ENCODE results near the gene ADISSP. TPM values are rescaled to one million over a fixed set of nuclear protein-coding genes. Genes with fewer than 3 reads are reported as not detected.

ADISSP gene
- 14.8 TPM for total RNA-seq
- polyA plus RNA-seq: 10 to 100 TPM; 19.3 to 25.5 (median 22.1) TPM

- DNase-seq: peak; percentile 94 to 99 (median 96)
- H3K27me3 ChIP-seq (ENCODE audit: control insufficient read depth, insufficient read depth, low read length): no peaks in the 10 kb centered on the region
- Mint-ChIP-seq H3K27ac (peak within 1 kb of the TSS; percentile 88 to 97 (median 94)), H3K9me3 (peaks cover 0 to 2% (median 0%) of the 10 kb centered on the region in 7 donors), H3K36me3 (no peaks in the 10 kb centered on the region), H3K4me3 (peak within 1 kb of the TSS; percentile 92 to 96 (median 93)), H3K27me3 (peaks cover 4% of the 10 kb centered on the region), H3K4me1 (peaks cover 0 to 30% (median 8%) of the 10 kb centered on the region in 4 donors)
- peak within 1 kb of the TSS; percentile 99 for H3K27ac ChIP-seq (ENCODE audit: insufficient read depth, low read length, poor library complexity, severe bottlenecking)
- H3K4me1 ChIP-seq (ENCODE audit: control insufficient read depth, insufficient read depth, low read length, poor library complexity, severe bottlenecking): peaks cover 24% of the 10 kb centered on the region
- H3K9me3 ChIP-seq (ENCODE audit: control insufficient read depth in 2 of 2, low read length in 2 of 2): no peaks in the 10 kb centered on the region
- ATAC-seq (ENCODE audit: low read depth in 2 of 2): peak; percentile 89
- no peaks in the 10 kb centered on the region for H3K36me3 ChIP-seq (ENCODE audit: control insufficient read depth, insufficient read depth, low read length)
- peak within 1 kb of the TSS; percentile 62 for H3K4me3 ChIP-seq (ENCODE audit: low read depth, low read length)
Measured at GRCh38 chr20:3767427-3768341, at the start of gene ADISSP. Gene ADISSP, minus strand, starts transcription at chr20:3767753. Its CDS starts 7,653 bp downstream, at chr20:3760100.

GRCh38 chr20:3815703-3816315 is 48.3 kb upstream of the ADISSP start:
- Histone ChIP-seq H3K4me3 (ENCODE audit: low read depth, low read length) (peak overlapping the region; percentile 51), H3K9me3 (ENCODE audit: control insufficient read depth in 2 of 2, low read length in 2 of 2) (no peaks in the 10 kb centered on the region), H3K4me1 (ENCODE audit: control insufficient read depth, insufficient read depth, low read length, poor library complexity, severe bottlenecking) (peaks cover 84% of the 10 kb centered on the region), H3K27me3 (ENCODE audit: control insufficient read depth, insufficient read depth, low read length) (no peaks in the 10 kb centered on the region), H3K36me3 (ENCODE audit: control insufficient read depth, insufficient read depth, low read length) (no peaks in the 10 kb centered on the region), H3K27ac (ENCODE audit: insufficient read depth, low read length, poor library complexity, severe bottlenecking) (peak overlapping the region; percentile 95)
- ATAC-seq (ENCODE audit: low read depth in 2 of 2) (peak in 1 of 2 donors; percentile 10), DNase-seq (peak in 2 of 3 donors; percentile 50 to 87)
- Mint-ChIP-seq H3K36me3 (no peaks in the 10 kb centered on the region), H3K27me3 (no peaks in the 10 kb centered on the region), H3K4me1 (peaks cover 17 to 85% (median 58%) of the 10 kb centered on the region in 4 donors), H3K4me3 (peak overlapping the region; percentile 7 to 89 (median 84)), H3K9me3 (peaks cover 0 to 2% (median 0%) of the 10 kb centered on the region in 7 donors), H3K27ac (peak overlapping the region; percentile 84 to 99 (median 90))

DNA sequence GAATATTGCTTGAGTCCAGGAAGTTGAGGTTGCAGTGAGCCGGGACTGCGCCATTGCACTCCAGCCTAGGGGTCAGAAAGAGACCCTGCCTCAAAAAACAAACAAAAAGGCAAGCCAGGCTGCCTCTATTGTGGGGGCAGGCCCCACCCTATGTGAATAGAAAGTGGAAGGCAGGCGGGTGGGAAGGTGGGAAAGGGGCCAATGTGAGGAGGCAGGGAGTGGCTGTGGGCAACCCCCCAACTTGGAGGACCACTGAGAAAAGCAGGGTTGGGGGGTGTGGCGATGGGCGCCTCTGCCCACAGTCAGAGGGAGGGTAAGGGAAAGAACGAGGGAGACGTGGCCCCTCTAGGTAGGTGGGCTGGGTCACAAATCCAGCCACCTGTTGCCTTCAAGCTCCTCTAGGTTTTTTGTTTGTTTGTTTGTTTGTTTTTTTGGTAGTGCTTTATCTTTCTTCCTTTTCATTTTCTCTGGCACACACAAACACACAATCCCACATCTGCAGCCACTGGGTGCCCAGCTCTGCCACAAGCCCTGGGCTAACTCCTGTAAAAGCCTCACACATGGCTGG is 47.5 kb upstream of the ADISSP start:
- Mint-ChIP-seq H3K27ac (peak overlapping the region; percentile 84 to 99 (median 90)), H3K27me3 (no peaks in the 10 kb centered on the region), H3K4me1 (peaks cover 15 to 89% (median 60%) of the 10 kb centered on the region in 4 donors), H3K4me3 (peak overlapping the region in 3 of 4 donors; percentile 79 to 89 (median 85)), H3K36me3 (no peaks in the 10 kb centered on the region), H3K9me3 (peaks cover 0 to 2% (median 0%) of the 10 kb centered on the region in 7 donors)
- no peaks in the 10 kb centered on the region for H3K36me3 ChIP-seq (ENCODE audit: control insufficient read depth, insufficient read depth, low read length)
- DNase-seq: no peak
- no peaks in the 10 kb centered on the region for H3K9me3 ChIP-seq (ENCODE audit: control insufficient read depth in 2 of 2, low read length in 2 of 2)
- H3K4me1 ChIP-seq (ENCODE audit: control insufficient read depth, insufficient read depth, low read length, poor library complexity, severe bottlenecking): peaks cover 89% of the 10 kb centered on the region
- H3K4me3 ChIP-seq (ENCODE audit: low read depth, low read length): no peak overlapping the region
- H3K27me3 ChIP-seq (ENCODE audit: control insufficient read depth, insufficient read depth, low read length): no peaks in the 10 kb centered on the region
- no peak for ATAC-seq (ENCODE audit: low read depth in 2 of 2)
- H3K27ac ChIP-seq (ENCODE audit: insufficient read depth, low read length, poor library complexity, severe bottlenecking): peak overlapping the region; percentile 95

DNA sequence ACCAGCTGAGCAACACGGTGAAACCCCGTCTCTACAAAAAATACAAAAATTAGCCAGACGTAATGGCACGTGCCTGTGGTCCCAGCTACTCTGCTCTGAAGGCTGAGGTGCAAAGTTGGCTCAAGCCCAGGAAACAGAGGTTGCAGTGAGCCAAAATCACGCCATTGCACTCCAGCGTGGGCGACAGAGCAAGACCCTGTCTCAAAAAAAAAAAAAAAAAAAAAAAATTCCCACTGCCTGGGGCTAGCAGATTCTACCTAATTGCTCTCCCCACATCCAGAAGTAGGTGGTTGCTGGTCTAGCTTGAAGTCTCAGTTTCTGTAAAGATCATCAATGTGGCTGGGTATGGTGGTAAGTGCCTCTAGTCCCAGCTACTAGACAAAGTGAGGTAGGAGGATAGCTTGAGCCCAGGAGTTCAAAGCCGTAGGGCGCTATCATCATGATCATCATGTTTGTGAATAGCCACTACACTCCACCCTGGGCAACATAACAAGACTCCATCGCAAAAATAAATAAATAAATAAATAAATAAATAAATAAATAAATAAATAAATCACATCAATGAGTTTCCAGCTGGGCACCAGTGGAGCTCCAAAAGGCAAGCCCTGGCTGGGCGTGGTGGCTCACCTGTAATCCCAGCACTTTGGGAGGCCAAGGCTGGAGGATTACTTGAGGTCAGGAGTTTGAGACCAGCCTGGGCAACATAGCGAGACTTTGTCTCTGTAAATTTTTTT is 46.5 kb upstream of the ADISSP start:
- no peaks in the 10 kb centered on the region for H3K36me3 Mint-ChIP-seq
- DNase-seq (no peak), ATAC-seq (ENCODE audit: low read depth in 2 of 2) (no peak)
- Histone ChIP-seq H3K36me3 (ENCODE audit: control insufficient read depth, insufficient read depth, low read length) (no peaks in the 10 kb centered on the region), H3K27ac (ENCODE audit: insufficient read depth, low read length, poor library complexity, severe bottlenecking) (peak overlapping the region; percentile 95), H3K4me1 (ENCODE audit: control insufficient read depth, insufficient read depth, low read length, poor library complexity, severe bottlenecking) (peaks cover 84% of the 10 kb centered on the region), H3K4me3 (ENCODE audit: low read depth, low read length) (no peak overlapping the region), H3K27me3 (ENCODE audit: control insufficient read depth, insufficient read depth, low read length) (no peaks in the 10 kb centered on the region), H3K9me3 (ENCODE audit: control insufficient read depth in 2 of 2, low read length in 2 of 2) (no peaks in the 10 kb centered on the region)
- no peaks in the 10 kb centered on the region for H3K27me3 Mint-ChIP-seq
- H3K4me1 Mint-ChIP-seq: peaks cover 15 to 84% (median 56%) of the 10 kb centered on the region in 4 donors
- peak overlapping the region; percentile 38 to 94 (median 90) for H3K4me3 Mint-ChIP-seq
- H3K9me3 Mint-ChIP-seq: peaks cover 0 to 2% (median 0%) of the 10 kb centered on the region in 7 donors
- H3K27ac Mint-ChIP-seq: peak overlapping the region; percentile 92 to 99 (median 94)

GRCh38 chr20:3812975-3813847 is 45.7 kb upstream of the ADISSP start:
- H3K4me3 ChIP-seq (ENCODE audit: low read depth, low read length): peak overlapping the region; percentile 37
- H3K27me3 ChIP-seq (ENCODE audit: control insufficient read depth, insufficient read depth, low read length): no peaks in the 10 kb centered on the region
- H3K9me3 ChIP-seq (ENCODE audit: control insufficient read depth in 2 of 2, low read length in 2 of 2): no peaks in the 10 kb centered on the region
- Mint-ChIP-seq H3K4me3 (peak overlapping the region; percentile 71 to 94 (median 90)), H3K4me1 (peaks cover 15 to 82% (median 54%) of the 10 kb centered on the region in 4 donors), H3K27ac (peak overlapping the region; percentile 92 to 99 (median 94)), H3K36me3 (no peaks in the 10 kb centered on the region), H3K27me3 (no peaks in the 10 kb centered on the region), H3K9me3 (peaks cover 0 to 2% (median 0%) of the 10 kb centered on the region in 7 donors)
- H3K4me1 ChIP-seq (ENCODE audit: control insufficient read depth, insufficient read depth, low read length, poor library complexity, severe bottlenecking): peaks cover 76% of the 10 kb centered on the region
- peak overlapping the region; percentile 95 for H3K27ac ChIP-seq (ENCODE audit: insufficient read depth, low read length, poor library complexity, severe bottlenecking)
- H3K36me3 ChIP-seq (ENCODE audit: control insufficient read depth, insufficient read depth, low read length): no peaks in the 10 kb centered on the region
- ATAC-seq (ENCODE audit: low read depth in 2 of 2) (no peak), DNase-seq (no peak)

DNA sequence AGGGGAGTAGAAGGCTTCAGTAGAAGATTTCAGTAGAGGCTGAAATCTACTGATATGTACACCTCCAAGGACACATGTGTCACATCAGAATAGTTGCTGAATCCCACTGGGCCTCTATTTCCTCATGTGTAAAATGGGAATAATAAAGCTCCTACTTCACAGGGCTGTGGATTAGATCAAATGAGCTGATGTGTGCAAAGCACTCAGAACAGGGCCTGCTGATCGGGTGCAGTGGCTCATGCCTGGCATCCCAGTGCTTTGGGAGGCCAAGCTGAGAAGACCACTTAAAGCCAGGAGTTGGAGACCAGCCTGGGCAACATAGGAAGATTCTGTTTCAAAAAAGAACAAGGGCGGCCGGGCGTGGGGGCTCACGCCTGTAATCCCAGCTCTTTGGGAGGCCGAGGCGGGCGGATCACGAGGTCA is 44.7 kb upstream of the ADISSP start:
- H3K4me1 Mint-ChIP-seq: peaks cover 15 to 85% (median 57%) of the 10 kb centered on the region in 4 donors
- H3K27me3 Mint-ChIP-seq: no peaks in the 10 kb centered on the region
- H3K27ac Mint-ChIP-seq: peak overlapping the region; percentile 94 to 99 (median 95)
- ATAC-seq (ENCODE audit: low read depth in 2 of 2): no peak
- no peak for DNase-seq
- Histone ChIP-seq H3K27me3 (ENCODE audit: control insufficient read depth, insufficient read depth, low read length) (no peaks in the 10 kb centered on the region), H3K27ac (ENCODE audit: insufficient read depth, low read length, poor library complexity, severe bottlenecking) (peak overlapping the region; percentile 95), H3K4me1 (ENCODE audit: control insufficient read depth, insufficient read depth, low read length, poor library complexity, severe bottlenecking) (peaks cover 80% of the 10 kb centered on the region), H3K36me3 (ENCODE audit: control insufficient read depth, insufficient read depth, low read length) (no peaks in the 10 kb centered on the region), H3K9me3 (ENCODE audit: control insufficient read depth in 2 of 2, low read length in 2 of 2) (no peaks in the 10 kb centered on the region), H3K4me3 (ENCODE audit: low read depth, low read length) (peak overlapping the region; percentile 57)
- H3K4me3 Mint-ChIP-seq: peak overlapping the region; percentile 88 to 99 (median 92)
- peaks cover 0 to 2% (median 0%) of the 10 kb centered on the region in 7 donors for H3K9me3 Mint-ChIP-seq
- peaks cover under 1% of the 10 kb centered on the region for H3K36me3 Mint-ChIP-seq
